ENCODE data around the gene BRD3OS. TPM values are rescaled to one million over a fixed set of nuclear protein-coding genes. Genes with fewer than 3 reads are reported as not detected.

BRD3OS gene
- total and polyA plus RNA-seq, 2 experiments from 2014 or later: 9.2 to 16.0 TPM

DNA sequence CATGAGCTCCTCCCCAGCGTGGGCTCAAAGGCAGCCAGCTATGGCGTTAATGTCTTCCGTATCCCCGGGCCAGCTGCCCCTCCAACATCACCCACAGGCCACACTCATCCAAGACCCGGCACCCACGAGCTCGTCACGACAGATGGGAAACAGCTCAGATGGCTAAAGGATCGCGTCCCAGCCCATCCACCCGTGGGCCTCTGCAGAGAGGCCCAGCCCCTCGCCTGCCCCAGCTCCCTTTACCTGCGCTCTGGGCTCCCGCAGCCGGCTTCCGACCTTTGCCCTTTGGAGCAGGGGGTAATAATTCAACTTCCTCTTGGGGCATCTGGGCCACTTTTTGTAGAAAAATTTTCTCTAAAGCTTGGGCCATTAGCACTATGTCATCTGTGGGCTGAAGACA, 26.0 kb downstream of the BRD3OS start (continued):
- TF ChIP-seq STAT1 (IDR thresholded peaks at IDR 0.05; ENCODE audit: unreplicated experiment) (no peak), JUNB (IDR thresholded peaks at IDR 0.05; ENCODE audit: unreplicated experiment) (no peak)
- TF ChIP-seq, protein P1, sequence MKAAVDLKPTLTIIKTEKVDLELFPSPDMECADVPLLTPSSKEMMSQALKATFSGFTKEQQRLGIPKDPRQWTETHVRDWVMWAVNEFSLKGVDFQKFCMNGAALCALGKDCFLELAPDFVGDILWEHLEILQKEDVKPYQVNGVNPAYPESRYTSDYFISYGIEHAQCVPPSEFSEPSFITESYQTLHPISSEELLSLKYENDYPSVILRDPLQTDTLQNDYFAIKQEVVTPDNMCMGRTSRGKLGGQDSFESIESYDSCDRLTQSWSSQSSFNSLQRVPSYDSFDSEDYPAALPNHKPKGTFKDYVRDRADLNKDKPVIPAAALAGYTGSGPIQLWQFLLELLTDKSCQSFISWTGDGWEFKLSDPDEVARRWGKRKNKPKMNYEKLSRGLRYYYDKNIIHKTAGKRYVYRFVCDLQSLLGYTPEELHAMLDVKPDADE (IDR thresholded peaks at IDR 0.05): no peak

DNA sequence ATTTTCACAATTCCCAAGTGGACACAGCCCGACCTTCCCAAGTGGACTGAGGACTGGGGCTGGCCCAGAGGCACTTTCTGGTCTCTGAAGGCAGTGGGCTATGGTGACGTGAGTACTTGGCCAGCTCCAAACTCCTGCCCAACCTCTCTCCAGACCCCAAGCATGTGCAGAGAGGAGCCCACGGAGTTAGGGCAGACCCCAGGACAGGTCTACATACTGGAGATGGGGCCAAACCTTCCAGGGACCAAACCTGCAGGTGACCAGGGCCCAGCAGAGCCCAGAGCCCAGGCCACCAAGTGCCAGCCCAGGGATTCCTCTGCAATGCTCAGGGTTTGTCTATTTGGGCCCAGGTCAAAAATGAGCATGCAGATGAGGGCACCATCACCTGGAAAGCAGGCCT, 27.2 kb downstream of the BRD3OS start:
- Histone ChIP-seq H3K36me3 (ENCODE audit: insufficient read depth) (peaks cover 10% of the 10 kb centered on the region; the same call in 1 of the 2 replicates), H3K4me2 (no peak overlapping the region), H4K20me1 (replicated peaks; ENCODE audit: insufficient read depth) (no peaks in the 10 kb centered on the region; the same call in none of the 2 replicates), H3K4me1 (ENCODE audit: insufficient read depth) (no peaks in the 10 kb centered on the region), H3K27ac (ENCODE audit: low read depth) (no peak overlapping the region), H3K27me3 (ENCODE audit: insufficient read depth) (no peaks in the 10 kb centered on the region), H3K79me2 (replicated peaks; ENCODE audit: insufficient read depth) (peaks cover 41% of the 10 kb centered on the region), H3F3A (replicated peaks; ENCODE audit: low read depth) (no peaks in the 10 kb centered on the region), H3K9me2 (ENCODE audit: insufficient read depth) (no peaks in the 10 kb centered on the region), H3K4me3 (no peak overlapping the region), H2AFZ (no peak overlapping the region)
- DNase-seq (ENCODE audit: low spot score): no peak
- ATAC-seq: no peak
- H3K4me1 Mint-ChIP-seq: peaks cover 11% of the 10 kb centered on the region; the same call in 2 of the 3 replicates
- no peaks in the 10 kb centered on the region for H3K9me3 Mint-ChIP-seq
- H3K36me3 Mint-ChIP-seq (ENCODE audit: low read depth): peaks cover 34% of the 10 kb centered on the region
- H3K27ac Mint-ChIP-seq: no peak overlapping the region
- no peak overlapping the region for H3K4me3 Mint-ChIP-seq
- H3K27me3 Mint-ChIP-seq (ENCODE audit: insufficient read depth, low read depth, poor library complexity): peaks cover 12% of the 10 kb centered on the region
- TF ChIP-seq, protein P2, sequence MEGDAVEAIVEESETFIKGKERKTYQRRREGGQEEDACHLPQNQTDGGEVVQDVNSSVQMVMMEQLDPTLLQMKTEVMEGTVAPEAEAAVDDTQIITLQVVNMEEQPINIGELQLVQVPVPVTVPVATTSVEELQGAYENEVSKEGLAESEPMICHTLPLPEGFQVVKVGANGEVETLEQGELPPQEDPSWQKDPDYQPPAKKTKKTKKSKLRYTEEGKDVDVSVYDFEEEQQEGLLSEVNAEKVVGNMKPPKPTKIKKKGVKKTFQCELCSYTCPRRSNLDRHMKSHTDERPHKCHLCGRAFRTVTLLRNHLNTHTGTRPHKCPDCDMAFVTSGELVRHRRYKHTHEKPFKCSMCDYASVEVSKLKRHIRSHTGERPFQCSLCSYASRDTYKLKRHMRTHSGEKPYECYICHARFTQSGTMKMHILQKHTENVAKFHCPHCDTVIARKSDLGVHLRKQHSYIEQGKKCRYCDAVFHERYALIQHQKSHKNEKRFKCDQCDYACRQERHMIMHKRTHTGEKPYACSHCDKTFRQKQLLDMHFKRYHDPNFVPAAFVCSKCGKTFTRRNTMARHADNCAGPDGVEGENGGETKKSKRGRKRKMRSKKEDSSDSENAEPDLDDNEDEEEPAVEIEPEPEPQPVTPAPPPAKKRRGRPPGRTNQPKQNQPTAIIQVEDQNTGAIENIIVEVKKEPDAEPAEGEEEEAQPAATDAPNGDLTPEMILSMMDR (conservative IDR thresholded peaks at IDR 0.05; ENCODE audit: low read depth in 2 of 2): no peak
- no peak for TF ChIP-seq EZH2phosphoT487 (IDR thresholded peaks at IDR 0.05; ENCODE audit: unreplicated experiment)
- no peak for TF ChIP-seq ZNF331 (CRISPR knock-in tag; IDR thresholded peaks at IDR 0.05; ENCODE audit: low read depth)

DNA sequence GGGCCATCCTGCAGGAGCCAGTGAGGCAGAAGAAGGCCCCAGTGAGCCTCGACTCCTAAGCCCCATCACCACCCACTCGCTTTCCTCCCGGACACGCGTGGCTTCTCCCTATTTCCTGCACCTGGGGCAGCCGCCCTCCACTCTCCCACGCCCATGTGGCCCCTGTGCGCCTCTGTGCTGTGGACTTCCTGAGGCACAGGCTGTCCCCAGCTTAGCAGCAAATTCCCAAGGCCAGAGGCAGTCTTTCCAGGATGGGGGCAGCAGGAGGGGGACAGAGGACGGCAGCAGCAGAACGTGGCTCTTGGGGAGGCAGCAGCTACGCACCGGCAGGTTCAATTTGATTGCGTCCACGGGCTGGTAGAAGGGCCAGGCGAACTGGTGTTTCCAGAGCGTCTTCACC, 27.7 kb downstream of the BRD3OS start:
- Histone ChIP-seq H3K4me1 (ENCODE audit: insufficient read depth) (no peaks in the 10 kb centered on the region), H4K20me1 (replicated peaks; ENCODE audit: insufficient read depth) (no peaks in the 10 kb centered on the region; the same call in none of the 2 replicates), H3K27ac (ENCODE audit: low read depth) (no peak overlapping the region), H3K79me2 (replicated peaks; ENCODE audit: insufficient read depth) (peaks cover 45% of the 10 kb centered on the region), H3K9me2 (ENCODE audit: insufficient read depth) (no peaks in the 10 kb centered on the region), H3K4me3 (no peak overlapping the region), H3F3A (replicated peaks; ENCODE audit: low read depth) (no peaks in the 10 kb centered on the region), H3K27me3 (ENCODE audit: insufficient read depth) (no peaks in the 10 kb centered on the region), H3K36me3 (ENCODE audit: insufficient read depth) (peaks cover 10% of the 10 kb centered on the region; the same call in 1 of the 2 replicates), H2AFZ (no peak overlapping the region), H3K4me2 (no peak overlapping the region)
- H3K27ac Mint-ChIP-seq: no peak overlapping the region
- no peak overlapping the region for H3K4me3 Mint-ChIP-seq
- H3K9me3 Mint-ChIP-seq: no peaks in the 10 kb centered on the region
- peaks cover 31% of the 10 kb centered on the region for H3K36me3 Mint-ChIP-seq (ENCODE audit: low read depth)
- peaks cover 11% of the 10 kb centered on the region; the same call in 2 of the 3 replicates for H3K4me1 Mint-ChIP-seq
- peaks cover 12% of the 10 kb centered on the region for H3K27me3 Mint-ChIP-seq (ENCODE audit: insufficient read depth, low read depth, poor library complexity)
- ATAC-seq (no peak), DNase-seq (ENCODE audit: low spot score) (no peak)
- no peak for TF ChIP-seq ZNF114 (CRISPR knock-in tag; IDR thresholded peaks at IDR 0.05)
- TF ChIP-seq, protein P1 (IDR thresholded peaks at IDR 0.05): no peak
- TF ChIP-seq POLR2AphosphoS5 (IDR thresholded peaks at IDR 0.05; ENCODE audit: low read depth): no peak
- TF ChIP-seq, protein P3, sequence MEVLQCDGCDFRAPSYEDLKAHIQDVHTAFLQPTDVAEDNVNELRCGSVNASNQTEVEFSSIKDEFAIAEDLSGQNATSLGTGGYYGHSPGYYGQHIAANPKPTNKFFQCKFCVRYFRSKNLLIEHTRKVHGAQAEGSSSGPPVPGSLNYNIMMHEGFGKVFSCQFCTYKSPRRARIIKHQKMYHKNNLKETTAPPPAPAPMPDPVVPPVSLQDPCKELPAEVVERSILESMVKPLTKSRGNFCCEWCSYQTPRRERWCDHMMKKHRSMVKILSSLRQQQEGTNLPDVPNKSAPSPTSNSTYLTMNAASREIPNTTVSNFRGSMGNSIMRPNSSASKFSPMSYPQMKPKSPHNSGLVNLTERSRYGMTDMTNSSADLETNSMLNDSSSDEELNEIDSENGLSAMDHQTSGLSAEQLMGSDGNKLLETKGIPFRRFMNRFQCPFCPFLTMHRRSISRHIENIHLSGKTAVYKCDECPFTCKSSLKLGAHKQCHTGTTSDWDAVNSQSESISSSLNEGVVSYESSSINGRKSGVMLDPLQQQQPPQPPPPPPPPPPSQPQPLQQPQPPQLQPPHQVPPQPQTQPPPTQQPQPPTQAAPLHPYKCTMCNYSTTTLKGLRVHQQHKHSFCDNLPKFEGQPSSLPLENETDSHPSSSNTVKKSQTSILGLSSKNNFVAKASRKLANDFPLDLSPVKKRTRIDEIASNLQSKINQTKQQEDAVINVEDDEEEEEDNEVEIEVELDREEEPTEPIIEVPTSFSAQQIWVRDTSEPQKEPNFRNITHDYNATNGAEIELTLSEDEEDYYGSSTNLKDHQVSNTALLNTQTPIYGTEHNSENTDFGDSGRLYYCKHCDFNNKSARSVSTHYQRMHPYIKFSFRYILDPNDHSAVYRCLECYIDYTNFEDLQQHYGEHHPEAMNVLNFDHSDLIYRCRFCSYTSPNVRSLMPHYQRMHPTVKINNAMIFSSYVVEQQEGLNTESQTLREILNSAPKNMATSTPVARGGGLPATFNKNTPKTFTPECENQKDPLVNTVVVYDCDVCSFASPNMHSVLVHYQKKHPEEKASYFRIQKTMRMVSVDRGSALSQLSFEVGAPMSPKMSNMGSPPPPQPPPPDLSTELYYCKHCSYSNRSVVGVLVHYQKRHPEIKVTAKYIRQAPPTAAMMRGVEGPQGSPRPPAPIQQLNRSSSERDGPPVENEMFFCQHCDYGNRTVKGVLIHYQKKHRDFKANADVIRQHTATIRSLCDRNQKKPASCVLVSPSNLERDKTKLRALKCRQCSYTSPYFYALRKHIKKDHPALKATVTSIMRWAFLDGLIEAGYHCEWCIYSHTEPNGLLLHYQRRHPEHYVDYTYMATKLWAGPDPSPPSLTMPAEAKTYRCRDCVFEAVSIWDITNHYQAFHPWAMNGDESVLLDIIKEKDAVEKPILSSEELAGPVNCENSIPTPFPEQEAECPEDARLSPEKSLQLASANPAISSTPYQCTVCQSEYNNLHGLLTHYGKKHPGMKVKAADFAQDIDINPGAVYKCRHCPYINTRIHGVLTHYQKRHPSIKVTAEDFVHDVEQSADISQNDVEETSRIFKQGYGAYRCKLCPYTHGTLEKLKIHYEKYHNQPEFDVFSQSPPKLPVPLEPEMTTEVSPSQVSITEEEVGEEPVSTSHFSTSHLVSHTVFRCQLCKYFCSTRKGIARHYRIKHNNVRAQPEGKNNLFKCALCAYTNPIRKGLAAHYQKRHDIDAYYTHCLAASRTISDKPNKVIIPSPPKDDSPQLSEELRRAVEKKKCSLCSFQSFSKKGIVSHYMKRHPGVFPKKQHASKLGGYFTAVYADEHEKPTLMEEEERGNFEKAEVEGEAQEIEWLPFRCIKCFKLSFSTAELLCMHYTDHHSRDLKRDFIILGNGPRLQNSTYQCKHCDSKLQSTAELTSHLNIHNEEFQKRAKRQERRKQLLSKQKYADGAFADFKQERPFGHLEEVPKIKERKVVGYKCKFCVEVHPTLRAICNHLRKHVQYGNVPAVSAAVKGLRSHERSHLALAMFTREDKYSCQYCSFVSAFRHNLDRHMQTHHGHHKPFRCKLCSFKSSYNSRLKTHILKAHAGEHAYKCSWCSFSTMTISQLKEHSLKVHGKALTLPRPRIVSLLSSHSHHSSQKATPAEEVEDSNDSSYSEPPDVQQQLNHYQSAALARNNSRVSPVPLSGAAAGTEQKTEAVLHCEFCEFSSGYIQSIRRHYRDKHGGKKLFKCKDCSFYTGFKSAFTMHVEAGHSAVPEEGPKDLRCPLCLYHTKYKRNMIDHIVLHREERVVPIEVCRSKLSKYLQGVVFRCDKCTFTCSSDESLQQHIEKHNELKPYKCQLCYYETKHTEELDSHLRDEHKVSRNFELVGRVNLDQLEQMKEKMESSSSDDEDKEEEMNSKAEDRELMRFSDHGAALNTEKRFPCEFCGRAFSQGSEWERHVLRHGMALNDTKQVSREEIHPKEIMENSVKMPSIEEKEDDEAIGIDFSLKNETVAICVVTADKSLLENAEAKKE (CRISPR knock-in tag; IDR thresholded peaks at IDR 0.05): no peak
- TF ChIP-seq STAT1 (IDR thresholded peaks at IDR 0.05; ENCODE audit: unreplicated experiment): no peak
- no peak for TF ChIP-seq JUNB (IDR thresholded peaks at IDR 0.05; ENCODE audit: unreplicated experiment)
- TF ChIP-seq EZH2 (IDR thresholded peaks at IDR 0.05; ENCODE audit: low read depth, unreplicated experiment): no peak
